ENCODE data around the gene AK2.

The AK2 gene

GRCh38 chr1:33036051-33036525, 595 bp downstream of the AK2 start:
- TF ChIP-seq, protein P1, sequence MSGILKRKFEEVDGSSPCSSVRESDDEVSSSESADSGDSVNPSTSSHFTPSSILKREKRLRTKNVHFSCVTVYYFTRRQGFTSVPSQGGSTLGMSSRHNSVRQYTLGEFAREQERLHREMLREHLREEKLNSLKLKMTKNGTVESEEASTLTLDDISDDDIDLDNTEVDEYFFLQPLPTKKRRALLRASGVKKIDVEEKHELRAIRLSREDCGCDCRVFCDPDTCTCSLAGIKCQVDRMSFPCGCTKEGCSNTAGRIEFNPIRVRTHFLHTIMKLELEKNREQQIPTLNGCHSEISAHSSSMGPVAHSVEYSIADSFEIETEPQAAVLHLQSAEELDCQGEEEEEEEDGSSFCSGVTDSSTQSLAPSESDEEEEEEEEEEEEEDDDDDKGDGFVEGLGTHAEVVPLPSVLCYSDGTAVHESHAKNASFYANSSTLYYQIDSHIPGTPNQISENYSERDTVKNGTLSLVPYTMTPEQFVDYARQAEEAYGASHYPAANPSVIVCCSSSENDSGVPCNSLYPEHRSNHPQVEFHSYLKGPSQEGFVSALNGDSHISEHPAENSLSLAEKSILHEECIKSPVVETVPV (CRISPR knock-in tag; IDR thresholded peaks at IDR 0.05) = no peak
- no peak for TF ChIP-seq CREB5 (CRISPR knock-in tag; IDR thresholded peaks at IDR 0.05; ENCODE audit: low read depth)
- TF ChIP-seq ZFP3 (CRISPR knock-in tag; IDR thresholded peaks at IDR 0.05) = no peak
- no peak for TF ChIP-seq ZNF8 (CRISPR knock-in tag; IDR thresholded peaks at IDR 0.05)
- no peak for TF ChIP-seq TSHZ2 (CRISPR knock-in tag; IDR thresholded peaks at IDR 0.05)
- no peak for TF ChIP-seq ZC3H10 (CRISPR knock-in tag; IDR thresholded peaks at IDR 0.05)
- ATAC-seq = peak; percentile 36

GRCh38 chr1:33032126-33032869, 4.4 kb downstream of the AK2 start:
- no peak for TF ChIP-seq SNAI2 (CRISPR knock-in tag; IDR thresholded peaks at IDR 0.05)
- no peak for ATAC-seq

- TF ChIP-seq ZNF565 (CRISPR knock-in tag; conservative IDR thresholded peaks at IDR 0.05; ENCODE audit: low read depth) = no peak
- no peak for TF ChIP-seq ZFP30 (CRISPR knock-in tag; IDR thresholded peaks at IDR 0.05)
- no peak for TF ChIP-seq RARB (CRISPR knock-in tag; IDR thresholded peaks at IDR 0.05)
- TF ChIP-seq OSR1 (CRISPR knock-in tag; IDR thresholded peaks at IDR 0.05) = no peak
- no peak for TF ChIP-seq CSDC2 (CRISPR knock-in tag; IDR thresholded peaks at IDR 0.05)
- TF ChIP-seq SNAI2 (CRISPR knock-in tag; IDR thresholded peaks at IDR 0.05) = no peak
Measured at GRCh38 chr1:33031506-33031905, 5.2 kb downstream of the AK2 start.

GRCh38 chr1:33030575-33030974, 6.1 kb downstream of the AK2 start:
- no peak for ATAC-seq
- TF ChIP-seq ZNF565 (CRISPR knock-in tag; conservative IDR thresholded peaks at IDR 0.05; ENCODE audit: low read depth) (no peak), CSDC2 (CRISPR knock-in tag; IDR thresholded peaks at IDR 0.05) (no peak), TCF4 (CRISPR knock-in tag; IDR thresholded peaks at IDR 0.05; ENCODE audit: borderline replicate concordance) (no peak), POU6F1 (CRISPR knock-in tag; IDR thresholded peaks at IDR 0.05; ENCODE audit: borderline replicate concordance, low read depth) (no peak), SNAI2 (CRISPR knock-in tag; IDR thresholded peaks at IDR 0.05) (no peak), PPARA (CRISPR knock-in tag; IDR thresholded peaks at IDR 0.05; ENCODE audit: borderline replicate concordance) (no peak), ZFP30 (CRISPR knock-in tag; IDR thresholded peaks at IDR 0.05) (no peak), GLIS3 (CRISPR knock-in tag; IDR thresholded peaks at IDR 0.05) (no peak), ZC3H10 (CRISPR knock-in tag; IDR thresholded peaks at IDR 0.05) (no peak), RARB (CRISPR knock-in tag; IDR thresholded peaks at IDR 0.05) (no peak), ZNF8 (CRISPR knock-in tag; IDR thresholded peaks at IDR 0.05) (no peak), BACH2 (CRISPR knock-in tag; IDR thresholded peaks at IDR 0.05; ENCODE audit: borderline replicate concordance) (no peak), OSR1 (CRISPR knock-in tag; IDR thresholded peaks at IDR 0.05) (no peak), ZFP3 (CRISPR knock-in tag; IDR thresholded peaks at IDR 0.05) (no peak), CREB5 (CRISPR knock-in tag; IDR thresholded peaks at IDR 0.05; ENCODE audit: low read depth) (no peak), ARNTL (CRISPR knock-in tag; IDR thresholded peaks at IDR 0.05; ENCODE audit: borderline replicate concordance, low read depth) (no peak)
- TF ChIP-seq, protein P1 (CRISPR knock-in tag; IDR thresholded peaks at IDR 0.05) = no peak

More at GRCh38 chr1:33031506-33031905, 5.2 kb downstream of the AK2 start:
- no peak for ATAC-seq

Data from SK-N-SH treated with all-trans-retinoic acid at 6 μM for 48 hours (cell line).